ENCODE data around the gene SUCO. TPM values are rescaled to one million over a fixed set of nuclear protein-coding genes. Genes with fewer than 3 reads are reported as not detected.

The SUCO gene, protein sequence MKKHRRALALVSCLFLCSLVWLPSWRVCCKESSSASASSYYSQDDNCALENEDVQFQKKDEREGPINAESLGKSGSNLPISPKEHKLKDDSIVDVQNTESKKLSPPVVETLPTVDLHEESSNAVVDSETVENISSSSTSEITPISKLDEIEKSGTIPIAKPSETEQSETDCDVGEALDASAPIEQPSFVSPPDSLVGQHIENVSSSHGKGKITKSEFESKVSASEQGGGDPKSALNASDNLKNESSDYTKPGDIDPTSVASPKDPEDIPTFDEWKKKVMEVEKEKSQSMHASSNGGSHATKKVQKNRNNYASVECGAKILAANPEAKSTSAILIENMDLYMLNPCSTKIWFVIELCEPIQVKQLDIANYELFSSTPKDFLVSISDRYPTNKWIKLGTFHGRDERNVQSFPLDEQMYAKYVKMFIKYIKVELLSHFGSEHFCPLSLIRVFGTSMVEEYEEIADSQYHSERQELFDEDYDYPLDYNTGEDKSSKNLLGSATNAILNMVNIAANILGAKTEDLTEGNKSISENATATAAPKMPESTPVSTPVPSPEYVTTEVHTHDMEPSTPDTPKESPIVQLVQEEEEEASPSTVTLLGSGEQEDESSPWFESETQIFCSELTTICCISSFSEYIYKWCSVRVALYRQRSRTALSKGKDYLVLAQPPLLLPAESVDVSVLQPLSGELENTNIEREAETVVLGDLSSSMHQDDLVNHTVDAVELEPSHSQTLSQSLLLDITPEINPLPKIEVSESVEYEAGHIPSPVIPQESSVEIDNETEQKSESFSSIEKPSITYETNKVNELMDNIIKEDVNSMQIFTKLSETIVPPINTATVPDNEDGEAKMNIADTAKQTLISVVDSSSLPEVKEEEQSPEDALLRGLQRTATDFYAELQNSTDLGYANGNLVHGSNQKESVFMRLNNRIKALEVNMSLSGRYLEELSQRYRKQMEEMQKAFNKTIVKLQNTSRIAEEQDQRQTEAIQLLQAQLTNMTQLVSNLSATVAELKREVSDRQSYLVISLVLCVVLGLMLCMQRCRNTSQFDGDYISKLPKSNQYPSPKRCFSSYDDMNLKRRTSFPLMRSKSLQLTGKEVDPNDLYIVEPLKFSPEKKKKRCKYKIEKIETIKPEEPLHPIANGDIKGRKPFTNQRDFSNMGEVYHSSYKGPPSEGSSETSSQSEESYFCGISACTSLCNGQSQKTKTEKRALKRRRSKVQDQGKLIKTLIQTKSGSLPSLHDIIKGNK (N-terminal part only)
- total RNA-seq = 26.3 and 37.7 TPM in 2 replicates

GRCh38 chr1:172532700-172533512, at the start of gene SUCO:
TSS of gene SUCO (plus strand) at chr1:172533150. CDS start at chr1:172533436, 286 bp downstream.

GRCh38 chr1:172658871-172659453, 126.0 kb downstream of the SUCO start, which contains the start of gene FASLG:
TSS of gene FASLG (plus strand) at chr1:172659103. CDS start at chr1:172659202, 99 bp downstream.

Other genes starting within 250 kb of the SUCO start
- not detected in 2 replicates for gene C1orf105, start 112.5 kb upstream of the SUCO start, total RNA-seq
- gene PIGC, start 89.1 kb upstream of the SUCO start, total RNA-seq = 13.7 and 14.6 TPM in 2 replicates
- not detected in 2 replicates for gene FASLG, start 126.0 kb downstream of the SUCO start, total RNA-seq

Measured in nasal cavity respiratory epithelium epithelial cell of viscerocranial mucosa (primary cell).